MV-4-11 (cell line): ENCODE results near the gene TWF1.
"Not testable (repeated sequence)": the region's sequence is repeated elsewhere in the genome, so short reads cannot be mapped to it uniquely, and the experiment has no call there.

ENCODE experiments used
- DNase-seq: peaks from one replicate; lab custom pipeline; 2025; lab: John Stamatoyannopoulos, UW

Gene TWF1

GRCh38 chr12:43805149-43805859 lies 813 bp downstream of the TWF1 start:
- DNase-seq: no peak

- no peak for DNase-seq
Measured at GRCh38 chr12:43797561-43798217, 8.4 kb downstream of the TWF1 start.

- peak; percentile 25 for DNase-seq
Measured at GRCh38 chr12:43795716-43796280, 10.3 kb downstream of the TWF1 start.

- DNase-seq: no peak
Measured at GRCh38 chr12:43789941-43790340, 16.2 kb downstream of the TWF1 start.

- no peak for DNase-seq
Measured at GRCh38 chr12:43786899-43787693, 19.0 kb downstream of the TWF1 start.

GRCh38 chr12:43776498-43776897 lies 29.6 kb downstream of the TWF1 start:
- peak; percentile 9 for DNase-seq

- no peak for DNase-seq
Measured at GRCh38 chr12:43766291-43766690, 39.8 kb downstream of the TWF1 start.

GRCh38 chr12:43764528-43764927 lies 41.6 kb downstream of the TWF1 start:
- no peak for DNase-seq

GRCh38 chr12:43763769-43764168 lies 42.3 kb downstream of the TWF1 start:
- no peak for DNase-seq

GRCh38 chr12:43762596-43762995 lies 43.5 kb downstream of the TWF1 start:
- DNase-seq: peak; percentile 68

- no peak for DNase-seq
Measured at GRCh38 chr12:43761500-43761899, 44.6 kb downstream of the TWF1 start.

GRCh38 chr12:43760396-43760795 lies 45.7 kb downstream of the TWF1 start:
- DNase-seq: no peak

- peak; percentile 97 for DNase-seq
Measured at GRCh38 chr12:43758728-43759563, 47.2 kb downstream of the TWF1 start, which contains the start of the genes IRAK4 and PUS7L. TSS of gene IRAK4 (plus strand) at chr12:43758951. CDS start at chr12:43768112, 9,161 bp downstream. TSS of gene PUS7L (minus strand) at chr12:43758790. CDS start at chr12:43755245, 3,545 bp downstream.

GRCh38 chr12:43758247-43758727 lies 47.8 kb downstream of the TWF1 start:
- peak; percentile 15 for DNase-seq

GRCh38 chr12:43754015-43754414 lies 52.1 kb downstream of the TWF1 start:
- DNase-seq: no peak

GRCh38 chr12:43751360-43751759 lies 54.8 kb downstream of the TWF1 start:
- DNase-seq: not testable (repeated sequence)

GRCh38 chr12:43750814-43751213 lies 55.3 kb downstream of the TWF1 start:
- no peak for DNase-seq

- DNase-seq: peak; percentile 34
Measured at GRCh38 chr12:43749016-43749415, 57.1 kb downstream of the TWF1 start.

- DNase-seq: no peak
Measured at GRCh38 chr12:43744826-43745225, 61.3 kb downstream of the TWF1 start.
